HG03439 (cell line): ENCODE data around the gene TIAM1.
"Not testable (repeated sequence)": the region's sequence is repeated elsewhere in the genome, so short reads cannot be mapped to it uniquely, and the experiment has no call there.

Source experiments
- ATAC-seq: cut with Tn5 transposase; IDR thresholded peaks from one replicate; pipeline ENCODE4 v1.9.1; 2021; ENCODE audit warnings: mild to moderate bottlenecking, moderate library complexity; ENCODE audit not compliant: unreplicated experiment

TIAM1 gene

DNA sequence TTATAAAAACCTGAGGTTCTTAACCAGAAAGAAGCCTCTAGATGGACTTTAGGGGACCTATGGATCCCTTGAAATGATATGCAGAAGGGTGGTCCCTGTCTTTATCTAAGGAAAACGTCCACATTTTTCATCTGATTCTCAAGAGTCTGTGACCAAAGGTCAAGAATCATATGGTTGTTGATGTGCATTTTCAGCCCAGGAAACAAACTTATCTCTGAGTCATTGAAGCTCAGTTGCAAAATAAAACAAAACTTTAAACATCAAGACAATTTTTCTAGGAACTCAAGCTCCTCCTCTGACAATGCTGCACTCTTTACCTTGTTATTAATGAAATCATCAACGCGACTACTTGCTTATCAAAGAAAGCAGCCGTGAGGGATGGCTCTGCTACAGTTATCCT lies 83.3 kb downstream of the TIAM1 start:
- no peak for ATAC-seq

GRCh38 chr21:31258073-31258472 lies 86.0 kb downstream of the TIAM1 start:
- no peak for ATAC-seq

- no peak for ATAC-seq
These were observed 86.8 kb downstream of the TIAM1 start for GRCh38 chr21:31257265-31257664.

DNA sequence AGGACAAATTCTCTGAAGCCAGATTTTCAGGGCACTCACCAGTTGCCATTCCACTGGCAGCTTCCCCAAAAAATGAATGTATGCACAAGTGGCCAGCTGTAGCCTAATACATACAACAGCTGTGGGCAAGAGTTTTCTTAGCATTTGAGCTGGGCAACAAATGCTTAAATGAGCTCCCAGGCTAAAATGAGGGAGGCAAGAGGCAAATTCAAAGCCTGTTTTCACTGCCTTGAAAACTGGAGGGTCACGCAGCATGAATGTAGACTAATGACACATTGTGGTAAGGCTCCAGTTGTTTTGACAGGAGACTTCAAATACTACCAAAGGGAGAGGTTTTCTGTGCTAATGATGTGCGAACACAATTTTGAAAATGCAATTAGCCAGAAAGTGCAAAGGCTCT lies 88.2 kb downstream of the TIAM1 start:
- no peak for ATAC-seq

DNA sequence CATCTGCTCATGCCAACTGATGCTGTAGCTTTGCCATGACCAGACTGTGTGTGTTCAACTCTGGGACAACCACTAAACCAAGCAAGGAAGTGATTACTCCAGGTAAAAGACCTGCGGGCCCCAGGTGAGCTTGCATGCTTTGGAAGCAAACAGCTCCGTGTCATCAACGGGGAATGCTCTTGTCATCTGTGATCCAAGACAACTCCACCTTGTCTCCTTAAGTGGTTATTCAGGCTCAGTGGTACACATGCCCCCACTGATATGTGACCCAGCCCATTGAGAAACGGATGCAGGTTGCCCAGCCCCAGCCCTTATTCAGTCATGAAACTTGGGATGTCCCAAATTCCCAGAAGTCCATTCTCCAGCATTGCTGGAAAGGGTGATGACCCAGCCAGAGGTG lies 89.0 kb downstream of the TIAM1 start:
- no peak for ATAC-seq

GRCh38 chr21:31254131-31254530 lies 89.9 kb downstream of the TIAM1 start:
- no peak for ATAC-seq

GRCh38 chr21:31253684-31254083 lies 90.4 kb downstream of the TIAM1 start:
- ATAC-seq: no peak

GRCh38 chr21:31252611-31253010 lies 91.5 kb downstream of the TIAM1 start:
- ATAC-seq: no peak

DNA sequence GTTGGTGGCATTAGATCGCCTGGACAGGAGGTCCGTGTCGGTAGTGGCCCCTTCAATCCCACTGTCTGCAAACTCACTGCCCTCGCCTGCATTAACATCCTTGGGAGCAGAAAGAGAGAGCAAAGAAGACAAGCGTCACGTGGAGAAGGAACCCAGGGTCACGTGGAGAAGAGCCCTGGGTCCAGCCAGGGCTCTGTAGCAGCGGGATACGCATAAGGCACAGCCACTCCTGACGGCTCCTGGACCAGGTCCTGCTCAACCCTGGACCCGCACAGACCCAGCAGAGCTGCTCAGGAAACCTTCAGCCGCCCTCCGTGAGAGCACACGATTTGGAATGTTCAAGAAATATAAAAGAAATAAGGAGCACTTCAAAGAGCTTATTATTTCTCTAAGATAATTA lies 92.0 kb downstream of the TIAM1 start:
- no peak for ATAC-seq

GRCh38 chr21:31251686-31252085 lies 92.4 kb downstream of the TIAM1 start:
- ATAC-seq: no peak

DNA sequence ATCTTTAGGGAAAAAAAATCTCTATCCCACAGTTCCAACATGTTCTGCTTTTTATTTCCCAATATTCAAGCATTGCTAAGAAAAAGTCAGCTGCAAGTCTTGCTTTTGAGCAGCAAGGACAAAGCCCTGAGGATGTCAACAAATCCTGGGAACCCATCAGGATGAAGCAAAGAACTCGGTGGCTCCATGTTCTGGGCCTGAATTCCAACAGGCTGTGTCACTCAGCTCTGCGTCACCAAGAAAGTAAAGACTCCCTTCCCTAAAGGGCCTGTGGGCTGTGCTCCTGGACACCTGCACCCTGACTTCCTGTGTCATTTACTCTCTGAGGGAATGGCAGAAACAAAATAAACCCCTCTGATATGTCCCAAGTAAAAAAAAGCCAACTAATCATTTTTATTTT lies 95.5 kb downstream of the TIAM1 start:
- no peak for ATAC-seq

DNA sequence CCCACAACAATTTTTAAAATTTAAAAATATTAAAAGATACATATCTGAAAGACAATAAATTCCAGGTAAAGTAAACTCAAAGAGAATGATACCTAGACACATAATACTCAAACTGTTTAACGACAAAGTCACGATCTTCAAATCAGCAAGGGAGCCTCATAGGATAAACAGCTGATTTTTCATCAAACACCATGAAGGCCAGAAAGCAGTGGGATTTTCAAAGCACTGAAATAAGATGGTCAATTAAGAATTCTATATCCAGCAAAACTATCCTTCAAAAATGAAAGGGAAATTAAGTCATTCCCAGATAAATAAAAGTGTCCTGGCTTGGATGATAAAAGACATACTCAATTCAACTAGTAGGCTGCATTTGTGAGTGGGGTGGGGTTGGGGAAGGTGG lies 100.5 kb downstream of the TIAM1 start:
- ATAC-seq: no peak

DNA sequence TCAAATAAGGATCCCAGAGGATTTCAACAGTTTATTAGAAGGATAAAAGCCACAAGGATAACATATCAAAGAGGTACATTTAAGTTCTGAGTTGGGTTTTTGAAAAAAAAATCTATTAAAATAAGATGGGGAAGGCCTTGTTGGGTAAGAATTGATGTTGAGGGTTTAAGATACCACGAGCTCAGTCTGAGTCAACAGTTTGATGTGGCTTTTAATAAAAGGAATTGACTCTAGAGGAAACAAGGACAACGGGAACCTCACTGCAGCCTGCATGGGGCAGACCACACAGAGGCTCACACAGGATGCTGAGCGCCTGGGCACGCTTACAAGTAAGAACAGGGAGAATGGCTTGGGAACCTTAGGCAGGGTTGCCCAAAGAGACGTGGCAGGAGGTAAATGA lies 107.5 kb downstream of the TIAM1 start:
- ATAC-seq: no peak

DNA sequence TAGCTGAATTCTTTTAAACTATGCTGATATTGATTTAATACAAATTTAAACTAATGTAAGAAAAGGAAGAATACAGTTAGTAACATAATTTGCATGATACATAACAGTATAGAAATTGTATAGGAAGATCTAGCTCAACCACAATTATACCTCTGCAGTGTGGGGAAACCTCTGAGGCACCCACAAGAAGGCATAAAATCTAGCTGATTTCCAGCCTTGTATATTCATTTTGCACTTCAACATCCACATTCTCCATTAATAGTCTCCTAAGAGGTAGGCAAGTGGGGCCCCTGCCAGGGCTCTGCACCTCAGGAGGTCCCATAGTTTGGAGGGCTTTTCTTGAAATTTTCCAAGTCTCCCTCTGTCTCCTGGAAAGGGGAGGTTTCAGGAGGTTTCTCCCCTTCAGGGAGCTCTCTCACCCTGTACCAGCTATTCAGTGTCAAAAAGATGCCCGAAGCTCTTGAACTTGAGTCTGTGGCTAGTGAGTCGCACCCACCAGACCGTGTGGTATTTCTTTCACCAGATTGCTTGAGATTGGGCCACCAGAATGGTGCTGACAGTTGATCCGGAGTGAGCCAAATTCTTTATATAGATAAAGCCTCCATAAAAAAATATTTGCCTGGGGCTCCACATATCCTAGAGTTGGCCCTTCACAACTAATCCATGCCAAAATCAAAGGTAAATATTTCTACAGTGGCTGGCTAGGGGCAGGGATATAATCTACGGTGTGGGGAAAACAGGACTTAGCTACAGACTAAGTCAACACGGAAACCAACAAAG lies 108.2 kb downstream of the TIAM1 start:
- ATAC-seq: no peak

GRCh38 chr21:31234936-31235335 lies 109.1 kb downstream of the TIAM1 start:
- ATAC-seq: no peak

GRCh38 chr21:31233711-31234110 lies 110.3 kb downstream of the TIAM1 start:
- no peak for ATAC-seq

DNA sequence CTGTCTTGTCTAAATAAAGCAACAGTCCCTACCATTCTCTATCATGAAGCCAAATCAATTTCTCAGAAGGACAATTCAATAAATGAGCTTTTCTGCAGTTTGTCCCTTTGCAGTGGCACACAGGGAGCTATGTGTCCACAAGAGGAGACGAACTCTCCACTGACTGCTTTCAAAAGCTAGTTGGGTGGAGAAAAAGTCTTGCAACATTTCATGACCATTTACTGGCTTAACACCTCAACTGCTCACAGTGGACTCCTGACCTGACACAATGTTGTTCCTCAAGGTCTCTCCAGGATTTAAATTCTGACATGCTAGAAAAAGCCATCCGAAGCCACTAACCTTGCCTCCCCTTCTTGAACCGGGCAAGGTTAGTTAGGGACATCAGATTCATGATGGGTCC lies 111.7 kb downstream of the TIAM1 start:
- ATAC-seq: no peak

DNA sequence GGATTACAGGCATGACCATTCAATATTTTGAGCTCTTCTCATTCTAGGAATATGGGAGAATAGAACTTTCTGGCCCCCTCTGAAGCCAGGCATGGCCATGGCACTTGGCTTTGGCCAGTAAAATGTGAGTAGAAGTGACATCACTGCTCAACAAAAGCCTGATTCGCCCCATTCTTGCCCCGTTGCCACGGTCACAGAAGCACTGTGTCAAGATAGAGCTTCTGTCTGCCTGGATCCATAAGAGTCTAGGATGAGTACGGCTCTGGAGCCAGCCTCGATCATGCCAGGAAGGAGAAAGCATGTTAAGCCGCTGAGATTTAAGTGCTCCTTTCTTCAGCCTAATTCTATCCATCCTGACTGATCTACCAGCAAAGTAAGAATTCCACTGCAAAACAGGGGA lies 113.1 kb downstream of the TIAM1 start:
- ATAC-seq: no peak

DNA sequence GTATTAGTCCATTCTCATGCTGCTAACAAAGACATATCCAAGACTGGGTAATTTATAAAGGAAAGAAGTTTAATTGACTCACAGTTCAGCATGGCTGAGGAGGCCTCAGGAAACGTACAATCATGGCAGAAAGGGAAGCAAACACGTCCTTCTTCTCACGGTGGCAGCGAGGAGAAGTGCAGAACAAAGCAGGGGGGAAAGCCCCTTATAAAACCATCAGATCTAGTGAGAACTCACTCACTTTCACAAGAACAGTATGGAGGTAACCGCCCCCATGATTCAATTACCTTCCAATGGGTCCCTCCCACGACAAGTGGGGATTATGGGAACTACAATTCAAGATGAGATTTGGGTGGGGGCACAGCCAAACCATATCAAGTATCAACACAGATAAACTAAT lies 115.3 kb downstream of the TIAM1 start:
- not testable (repeated sequence) for ATAC-seq

GRCh38 chr21:31225713-31226112 lies 118.3 kb downstream of the TIAM1 start:
- no peak for ATAC-seq

DNA sequence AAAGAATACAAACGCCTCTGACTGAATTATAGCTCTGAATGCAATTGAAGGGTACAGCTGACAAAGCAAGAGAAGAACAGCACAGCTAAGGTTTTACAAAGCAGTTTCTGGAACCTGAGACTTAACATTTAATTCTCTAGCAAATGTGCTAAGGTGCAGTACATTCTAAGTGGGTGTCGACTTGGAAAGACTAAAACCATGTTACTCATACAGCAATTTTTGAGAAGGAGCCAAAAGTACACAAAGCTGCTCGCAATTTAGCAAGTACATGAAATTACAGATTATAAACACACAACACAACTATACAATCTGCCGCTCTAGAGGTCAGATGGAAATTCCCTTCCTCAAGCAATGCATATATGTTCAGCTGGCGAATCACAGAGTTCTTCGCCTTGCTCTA lies 121.9 kb downstream of the TIAM1 start:
- ATAC-seq: no peak

- no peak for ATAC-seq
These were observed 123.0 kb downstream of the TIAM1 start for GRCh38 chr21:31221043-31221442.

DNA sequence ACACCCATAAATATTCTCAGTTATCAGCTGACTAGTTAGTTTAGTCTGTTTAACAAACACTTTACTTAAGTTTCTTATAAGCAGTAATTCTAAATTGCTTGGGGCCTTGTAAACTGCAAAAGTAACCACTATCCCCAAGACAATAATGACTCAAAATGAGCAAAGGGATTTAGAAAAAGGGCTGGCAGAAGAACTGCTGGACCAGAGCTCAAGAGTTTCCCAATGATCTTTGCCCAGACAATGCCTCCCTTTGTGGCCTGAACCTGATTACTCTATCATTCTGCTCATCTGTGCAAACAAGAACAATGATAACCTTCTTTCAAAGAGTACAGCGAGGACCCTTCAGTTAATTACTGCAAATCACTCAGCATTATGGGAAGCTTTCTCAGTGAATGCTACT lies 123.5 kb downstream of the TIAM1 start:
- no peak for ATAC-seq
